OCI-LY7 (cell line): ENCODE data around the gene GPT2. TPM values are rescaled to one million over a fixed set of nuclear protein-coding genes. Genes with fewer than 3 reads are reported as not detected.

Experiments used
- BruUV-seq: library from RNA; stranded (reverse); fragments of 400-500 nt; replicated peaks from 2 replicates; lab custom pipeline; 2021; lab: Mats Ljungman, UMichigan
- CTCF ChIA-PET: fragments of 300-600 bp; sonication (Branson Sonifier 250); formaldehyde crosslinking; loops from one replicate; lab custom pipeline; 2022; ENCODE audit warnings: antibody characterized with exemption; ENCODE audit not compliant: unreplicated experiment; lab: Charles Lee
- POLR2A ChIA-PET: fragments of 300-600 bp; sonication (Branson Sonifier 250); formaldehyde crosslinking; loops from one replicate; lab custom pipeline; 2022; ENCODE audit warnings: antibody characterized with exemption; lab: Charles Lee
- DNase-seq: peaks from one replicate; pipeline ENCODE4 v3.0.0-alpha.2; 2015; ENCODE audit warnings: low spot score
- H2AFZ ChIP-seq: fragments of 200-600 bp; sonication (generic), shearing (Covaris generic); 2 replicates; pipeline ENCODE4 v1.6.1; 2014; ENCODE audit warnings: mild to moderate bottlenecking, antibody characterized with exemption, low read length, moderate library complexity
- H3K27ac ChIP-seq: fragments of 200-600 bp; sonication (generic); 2 replicates; pipeline ENCODE4 v1.5.1; 2014; ENCODE audit warnings: mixed run types, low read depth, mild to moderate bottlenecking, moderate library complexity, low read length, inconsistent platforms; ENCODE audit not compliant: poor library complexity, severe bottlenecking
- H3K36me3 ChIP-seq: fragments of 200-600 bp; sonication (generic); 2 replicates; pipeline ENCODE4 v1.6.1; 2014; ENCODE audit warnings: mild to moderate bottlenecking, antibody characterized with exemption, low read length, moderate library complexity, mixed read lengths; ENCODE audit not compliant: insufficient read depth
- H3K4me1 ChIP-seq: fragments of 200-600 bp; sonication (generic); 2 replicates; pipeline ENCODE4 v1.5.1; 2014; ENCODE audit warnings: mild to moderate bottlenecking, low read length; ENCODE audit not compliant: insufficient read depth, poor library complexity, severe bottlenecking
- H3K4me2 ChIP-seq: fragments of 200-600 bp; sonication (generic); 2 replicates; pipeline ENCODE4 v1.6.1; 2014; ENCODE audit warnings: mild to moderate bottlenecking, low read length
- H3K4me3 ChIP-seq: fragments of 200-600 bp; sonication (generic); 2 replicates; pipeline ENCODE4 v1.5.1; 2014; ENCODE audit warnings: mild to moderate bottlenecking, low read depth, low read length; ENCODE audit not compliant: poor library complexity, severe bottlenecking
- H3K79me2 ChIP-seq: fragments of 200-600 bp; sonication (generic); 2 replicates; pipeline ENCODE4 v1.6.1; 2016; ENCODE audit warnings: low read depth, mild to moderate bottlenecking, low read length, moderate library complexity, mixed read lengths; ENCODE audit not compliant: insufficient read depth
- H3K9me2 ChIP-seq: fragments of 200-600 bp; sonication (generic); 2 replicates; pipeline ENCODE4 v1.6.1; 2016; ENCODE audit warnings: mild to moderate bottlenecking, low read length, mixed read lengths; ENCODE audit not compliant: insufficient read depth
- H3K9me3 ChIP-seq: fragments of 200-600 bp; sonication (generic); 2 replicates; pipeline ENCODE4 v1.6.1; 2014; ENCODE audit warnings: mild to moderate bottlenecking, mixed run types, low read length, mixed read lengths
- H4K20me1 ChIP-seq: fragments of 200-600 bp; sonication (generic); 2 replicates; pipeline ENCODE4 v1.6.1; 2014; ENCODE audit warnings: mild to moderate bottlenecking, antibody characterized with exemption, low read length, moderate library complexity, mixed read lengths; ENCODE audit not compliant: insufficient read depth
- EZH2phosphoT487 ChIP-seq: fragments of 200-600 bp; sonication (generic); IDR thresholded peaks from 2 replicates; pipeline ENCODE4 v1.6.1; 2018; ENCODE audit warnings: low read depth, borderline replicate concordance, mild to moderate bottlenecking, mixed run types, antibody characterized with exemption, low read length, moderate library complexity, mixed read lengths
- intact Hi-C: fragments of 100-400 bp; cut with micrococcal nuclease; formaldehyde crosslinking; loops from one replicate; pipeline ENCODE4 v1.10.0; 2022; ENCODE audit not compliant: unreplicated experiment
- total RNA-seq, 2 experiments: library from RNA; depleted of rRNA in 1 of 2; stranded (reverse); fragments of >200 nt in 1 of 2; shearing (Covaris generic) in 1 of 2; gene quantifications; 2 replicates each; pipeline ENCODE4 v1.2.3, GENCODE V29; 2014 to 2022
- TF ChIP-seq, protein P1 (sequence below): fragments of 200-600 bp; sonication (generic); conservative IDR thresholded peaks from 2 replicates; pipeline ENCODE4 v1.5.1; 2014; ENCODE audit warnings: mild to moderate bottlenecking, antibody characterized with exemption, low read length, moderate library complexity, mixed read lengths

Gene GPT2
- total RNA-seq, 2 experiments from 2014 or later = 42.5 to 105 TPM

- Histone ChIP-seq H3K36me3 (no peaks in the 10 kb centered on the region), H3K4me3 (no peak overlapping the region), H3K9me2 (no peaks in the 10 kb centered on the region), H3K79me2 (no peaks in the 10 kb centered on the region), H2AFZ (no peak overlapping the region), H3K27ac (no peak overlapping the region), H3K4me1 (peaks cover 15% of the 10 kb centered on the region), H4K20me1 (no peaks in the 10 kb centered on the region), H3K9me3 (no peaks in the 10 kb centered on the region), H3K4me2 (no peak overlapping the region)
- CTCF ChIA-PET = no interaction called here
- POLR2A ChIA-PET = interaction anchor here (0.7 to 1.0 kb wide), 3 partner anchors 14 to 113 kb away, joined by 3 read pairs; no protein-coding TSS in a partner anchor
- TF ChIP-seq, protein P1, sequence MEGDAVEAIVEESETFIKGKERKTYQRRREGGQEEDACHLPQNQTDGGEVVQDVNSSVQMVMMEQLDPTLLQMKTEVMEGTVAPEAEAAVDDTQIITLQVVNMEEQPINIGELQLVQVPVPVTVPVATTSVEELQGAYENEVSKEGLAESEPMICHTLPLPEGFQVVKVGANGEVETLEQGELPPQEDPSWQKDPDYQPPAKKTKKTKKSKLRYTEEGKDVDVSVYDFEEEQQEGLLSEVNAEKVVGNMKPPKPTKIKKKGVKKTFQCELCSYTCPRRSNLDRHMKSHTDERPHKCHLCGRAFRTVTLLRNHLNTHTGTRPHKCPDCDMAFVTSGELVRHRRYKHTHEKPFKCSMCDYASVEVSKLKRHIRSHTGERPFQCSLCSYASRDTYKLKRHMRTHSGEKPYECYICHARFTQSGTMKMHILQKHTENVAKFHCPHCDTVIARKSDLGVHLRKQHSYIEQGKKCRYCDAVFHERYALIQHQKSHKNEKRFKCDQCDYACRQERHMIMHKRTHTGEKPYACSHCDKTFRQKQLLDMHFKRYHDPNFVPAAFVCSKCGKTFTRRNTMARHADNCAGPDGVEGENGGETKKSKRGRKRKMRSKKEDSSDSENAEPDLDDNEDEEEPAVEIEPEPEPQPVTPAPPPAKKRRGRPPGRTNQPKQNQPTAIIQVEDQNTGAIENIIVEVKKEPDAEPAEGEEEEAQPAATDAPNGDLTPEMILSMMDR = no peak
- TF ChIP-seq EZH2phosphoT487 = no peak
- intact Hi-C loops = no loop called here
- no peak for DNase-seq
- BruUV-seq = no TSS peak
Observed at GRCh38 chr16:46839986-46840443, 44.1 kb upstream of the GPT2 start.

GRCh38 chr16:46842192-46842895 lies 41.8 kb upstream of the GPT2 start:
- intact Hi-C loops = no loop called here
- no peaks in the 10 kb centered on the region for H3K9me2 ChIP-seq
- H4K20me1 ChIP-seq = no peaks in the 10 kb centered on the region
- H3K36me3 ChIP-seq = no peaks in the 10 kb centered on the region
- H3K4me1 ChIP-seq = no peaks in the 10 kb centered on the region
- no peak overlapping the region for H3K4me3 ChIP-seq
- BruUV-seq = no TSS peak
- H2AFZ ChIP-seq = no peak overlapping the region
- no peak overlapping the region for H3K4me2 ChIP-seq
- POLR2A ChIA-PET = interaction anchor here (0.7 to 1.3 kb wide), 3 partner anchors 56 to 145 kb away, joined by 3 read pairs; no protein-coding TSS in a partner anchor
- CTCF ChIA-PET = no interaction called here
- no peak overlapping the region for H3K27ac ChIP-seq
- DNase-seq = no peak
- TF ChIP-seq, protein P1 = no peak
- no peak for TF ChIP-seq EZH2phosphoT487
- H3K79me2 ChIP-seq = no peaks in the 10 kb centered on the region
- no peaks in the 10 kb centered on the region for H3K9me3 ChIP-seq
